ENCODE results near the gene AGL.
"Not testable (repeated sequence)": the region's sequence is repeated elsewhere in the genome, so short reads cannot be mapped to it uniquely, and the experiment has no call there.

The AGL gene

GRCh38 chr1:99825702-99826101 is 24.5 kb upstream of the AGL start:
- Mint-ChIP-seq H3K27ac (no peak overlapping the region), H3K4me3 (no peak overlapping the region), H3K36me3 (ENCODE audit: low read depth) (peaks cover 11% of the 10 kb centered on the region), H3K9me3 (peaks cover 25% of the 10 kb centered on the region), H3K4me1 (no peaks in the 10 kb centered on the region), H3K27me3 (ENCODE audit: low read depth, poor library complexity) (peaks cover 4% of the 10 kb centered on the region)
- no peak for TF ChIP-seq CTCF (IDR thresholded peaks at IDR 0.05)
- DNase-seq: no peak

GRCh38 chr1:99827970-99828369 is 22.2 kb upstream of the AGL start:
- H3K27ac Mint-ChIP-seq: peak overlapping the region; percentile 36
- peaks cover 41% of the 10 kb centered on the region for H3K9me3 Mint-ChIP-seq
- H3K4me3 Mint-ChIP-seq: no peak overlapping the region
- H3K4me1 Mint-ChIP-seq: no peaks in the 10 kb centered on the region
- peaks cover 24% of the 10 kb centered on the region for H3K36me3 Mint-ChIP-seq (ENCODE audit: low read depth)
- no peak for TF ChIP-seq CTCF (IDR thresholded peaks at IDR 0.05)
- H3K27me3 Mint-ChIP-seq (ENCODE audit: low read depth, poor library complexity): no peaks in the 10 kb centered on the region
- no peak for DNase-seq

GRCh38 chr1:99829269-99829668 is 20.9 kb upstream of the AGL start:
- H3K4me1 Mint-ChIP-seq: no peaks in the 10 kb centered on the region
- no peak for TF ChIP-seq CTCF (IDR thresholded peaks at IDR 0.05)
- H3K4me3 Mint-ChIP-seq: no peak overlapping the region
- DNase-seq: no peak
- peaks cover 3% of the 10 kb centered on the region for H3K27me3 Mint-ChIP-seq (ENCODE audit: low read depth, poor library complexity)
- no peak overlapping the region for H3K27ac Mint-ChIP-seq
- H3K36me3 Mint-ChIP-seq (ENCODE audit: low read depth): peaks cover 29% of the 10 kb centered on the region
- H3K9me3 Mint-ChIP-seq: peaks cover 43% of the 10 kb centered on the region

- not testable (repeated sequence) for H3K27ac Mint-ChIP-seq; H3K27me3 Mint-ChIP-seq (ENCODE audit: low read depth, poor library complexity); DNase-seq; H3K4me3 Mint-ChIP-seq
- Mint-ChIP-seq H3K4me1 (peaks cover 29% of the 10 kb centered on the region), H3K36me3 (ENCODE audit: low read depth) (peaks cover 23% of the 10 kb centered on the region), H3K9me3 (peaks cover 37% of the 10 kb centered on the region)
Measured at GRCh38 chr1:99833911-99834310, 16.2 kb upstream of the AGL start.

- H3K27me3 Mint-ChIP-seq (ENCODE audit: low read depth, poor library complexity): not testable (repeated sequence)
- H3K4me1 Mint-ChIP-seq: peaks cover 31% of the 10 kb centered on the region
- H3K9me3 Mint-ChIP-seq: peaks cover 51% of the 10 kb centered on the region
- H3K27ac Mint-ChIP-seq: peak overlapping the region; percentile 99
- H3K4me3 Mint-ChIP-seq: peak overlapping the region; percentile 37
- H3K36me3 Mint-ChIP-seq (ENCODE audit: low read depth): peaks cover 44% of the 10 kb centered on the region
- DNase-seq: peak; percentile 9
Measured at GRCh38 chr1:99836171-99837103, 13.7 kb upstream of the AGL start.

- peak overlapping the region; percentile 8 for H3K27ac Mint-ChIP-seq
- peaks cover 27% of the 10 kb centered on the region for H3K9me3 Mint-ChIP-seq
- not testable (repeated sequence) for H3K4me3 Mint-ChIP-seq; H3K27me3 Mint-ChIP-seq (ENCODE audit: low read depth, poor library complexity); DNase-seq
- peaks cover 25% of the 10 kb centered on the region for H3K36me3 Mint-ChIP-seq (ENCODE audit: low read depth)
- H3K4me1 Mint-ChIP-seq: peaks cover 37% of the 10 kb centered on the region
Measured at GRCh38 chr1:99840353-99840752, 9.8 kb upstream of the AGL start.

- no peak overlapping the region for H3K27ac Mint-ChIP-seq
Measured at GRCh38 chr1:99843760-99844159, 6.4 kb upstream of the AGL start.

GRCh38 chr1:99845201-99845600 is 5.0 kb upstream of the AGL start:
- not testable (repeated sequence) for H3K36me3 Mint-ChIP-seq (ENCODE audit: low read depth); H3K27me3 Mint-ChIP-seq (ENCODE audit: low read depth, poor library complexity); DNase-seq; H3K4me3 Mint-ChIP-seq; H3K27ac Mint-ChIP-seq
- peaks cover 36% of the 10 kb centered on the region for H3K4me1 Mint-ChIP-seq
- peaks cover 11% of the 10 kb centered on the region for H3K9me3 Mint-ChIP-seq

More at GRCh38 chr1:99843760-99844159, 6.4 kb upstream of the AGL start:
- peaks cover under 1% of the 10 kb centered on the region for H3K27me3 Mint-ChIP-seq (ENCODE audit: low read depth, poor library complexity)
- H3K36me3 Mint-ChIP-seq (ENCODE audit: low read depth): peaks cover 22% of the 10 kb centered on the region
- H3K4me3 Mint-ChIP-seq: no peak overlapping the region
- DNase-seq: no peak
- no peak for TF ChIP-seq CTCF (IDR thresholded peaks at IDR 0.05)
- H3K9me3 Mint-ChIP-seq: peaks cover 25% of the 10 kb centered on the region
- H3K4me1 Mint-ChIP-seq: peaks cover 29% of the 10 kb centered on the region

All from nephron progenitor cell (in vitro differentiated cells).